GM21515 (cell line): ENCODE data around the gene GAS2L1.

Experiments used
- ATAC-seq: cut with Tn5 transposase; IDR thresholded peaks from one replicate; pipeline ENCODE4 v1.9.1; 2021; ENCODE audit not compliant: unreplicated experiment

Gene GAS2L1

DNA sequence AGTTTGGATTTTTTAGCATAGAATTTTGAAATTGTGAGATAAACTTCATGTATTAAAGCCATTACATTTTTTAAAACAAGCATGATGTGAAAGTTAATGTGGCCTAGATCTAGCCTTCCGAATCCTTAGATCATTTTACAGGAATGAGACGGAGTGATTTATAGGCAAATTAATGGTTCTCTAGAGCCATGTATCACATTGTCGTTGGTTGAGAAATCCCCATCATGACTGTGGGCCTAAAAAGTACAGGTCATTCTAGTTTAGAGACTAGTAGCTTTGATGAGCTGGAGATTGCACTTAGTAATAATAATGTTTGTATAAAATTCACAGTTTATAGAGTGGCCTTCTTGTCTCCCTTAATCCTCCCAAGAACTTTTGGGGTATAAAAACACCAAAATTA lies 31.3 kb upstream of the GAS2L1 start:
- no peak for ATAC-seq

DNA sequence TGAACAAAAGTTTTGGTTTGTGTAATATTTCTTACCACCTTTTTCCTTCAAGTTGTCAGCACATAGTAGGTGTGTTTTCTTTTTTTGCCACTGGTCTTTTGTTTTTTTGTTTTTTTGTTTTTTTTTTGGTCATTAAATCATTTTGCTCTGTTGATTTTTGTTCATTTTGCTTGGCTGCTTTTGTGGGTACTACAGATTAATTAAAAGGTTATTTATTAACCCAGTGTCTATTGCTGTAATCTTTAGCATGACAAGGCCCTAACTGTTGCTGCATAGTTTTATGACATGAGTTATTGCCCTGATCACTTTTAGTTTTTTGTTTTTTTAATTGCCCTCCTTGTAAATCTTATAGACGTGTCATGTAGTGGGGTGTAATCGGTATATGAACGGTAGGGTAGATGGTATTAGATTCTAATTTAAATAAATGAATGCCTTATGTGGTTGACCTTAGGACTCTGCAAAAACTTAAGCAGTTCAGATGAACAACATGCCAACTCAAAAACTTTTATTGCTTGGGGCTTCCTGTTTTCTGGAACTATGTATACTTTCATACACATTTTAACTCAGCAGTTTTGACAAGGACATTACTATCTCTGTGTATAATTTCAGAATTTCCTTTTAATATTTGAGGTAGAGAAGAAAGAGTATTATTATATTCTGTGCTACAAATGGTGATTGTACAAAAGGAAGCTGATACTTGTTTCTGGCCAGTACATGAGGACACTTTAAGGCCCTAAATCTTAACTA lies 30.5 kb upstream of the GAS2L1 start:
- ATAC-seq, result no peak

DNA sequence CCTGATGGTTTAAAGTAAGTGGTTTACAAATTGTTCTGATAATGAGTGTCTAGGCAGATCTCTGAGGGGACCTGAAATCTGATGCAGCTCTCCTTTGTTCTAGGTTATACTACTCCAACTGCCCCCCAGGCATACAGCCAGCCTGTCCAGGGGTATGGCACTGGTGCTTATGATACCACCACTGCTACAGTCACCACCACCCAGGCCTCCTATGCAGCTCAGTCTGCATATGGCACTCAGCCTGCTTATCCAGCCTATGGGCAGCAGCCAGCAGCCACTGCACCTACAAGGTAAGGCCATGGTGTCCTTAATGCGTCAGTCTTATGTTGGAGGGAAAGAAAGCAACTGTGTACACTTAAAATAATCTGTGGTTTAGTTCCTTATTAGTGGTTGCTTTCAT lies 28.5 kb upstream of the GAS2L1 start:
- no peak for ATAC-seq

DNA sequence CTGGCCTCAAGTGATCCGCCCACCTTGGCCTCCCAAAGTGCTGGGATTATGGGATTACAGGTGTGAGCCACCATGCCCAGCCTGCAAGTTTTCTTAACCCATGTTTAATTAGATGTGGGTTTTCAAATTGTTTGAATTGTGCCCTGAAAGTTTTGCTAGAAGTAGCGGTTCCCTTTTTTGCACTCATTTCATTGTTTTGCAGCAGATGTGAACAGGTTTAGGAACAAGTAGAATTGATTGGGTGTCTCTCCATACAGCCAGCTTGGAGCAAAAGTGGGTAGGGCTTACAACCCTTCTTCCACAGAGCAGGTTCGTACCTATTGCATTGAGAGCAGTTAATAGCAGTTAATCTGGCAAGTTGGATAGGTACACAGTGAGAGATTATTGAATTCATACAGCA lies 22.3 kb upstream of the GAS2L1 start:
- ATAC-seq, result no peak

DNA sequence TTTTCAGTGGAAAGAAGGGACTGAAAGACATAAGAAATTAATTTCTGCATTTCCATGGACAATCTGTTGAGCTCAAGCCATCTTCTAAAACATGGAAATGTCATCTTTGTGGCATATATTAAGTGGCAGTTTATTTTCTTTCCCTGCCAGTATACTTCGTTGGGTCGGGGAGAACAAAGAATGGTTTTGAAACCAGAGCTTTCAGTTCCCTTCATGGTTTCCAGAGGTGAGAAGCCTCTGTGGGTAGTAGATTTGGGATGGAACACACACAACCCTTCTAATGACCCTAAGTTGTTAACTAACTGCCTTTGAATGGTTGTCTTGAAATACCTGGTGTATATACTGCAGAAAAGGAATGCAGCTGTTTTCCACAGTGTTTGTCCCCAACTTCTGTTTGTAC lies 17.6 kb upstream of the GAS2L1 start:
- no peak for ATAC-seq

DNA sequence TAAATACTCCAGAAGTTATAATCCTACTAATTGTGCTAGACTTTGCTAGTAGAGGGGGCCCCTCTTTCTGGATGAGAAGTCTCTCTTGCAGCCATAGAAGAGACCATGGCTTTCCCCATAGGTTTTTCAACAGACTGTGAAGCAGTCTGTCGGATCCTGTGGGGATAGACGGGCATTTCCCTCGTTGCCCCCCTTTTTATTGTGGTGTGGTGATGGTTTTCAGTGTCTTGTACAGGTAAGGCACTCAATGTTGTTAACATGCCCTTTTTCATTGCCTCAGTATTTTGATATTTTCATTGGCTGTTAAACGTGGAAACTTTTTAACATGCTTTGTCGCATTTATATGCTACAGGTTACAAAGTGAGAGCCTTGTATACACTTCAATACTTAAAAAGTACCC lies 16.4 kb upstream of the GAS2L1 start:
- ATAC-seq, result no peak

DNA sequence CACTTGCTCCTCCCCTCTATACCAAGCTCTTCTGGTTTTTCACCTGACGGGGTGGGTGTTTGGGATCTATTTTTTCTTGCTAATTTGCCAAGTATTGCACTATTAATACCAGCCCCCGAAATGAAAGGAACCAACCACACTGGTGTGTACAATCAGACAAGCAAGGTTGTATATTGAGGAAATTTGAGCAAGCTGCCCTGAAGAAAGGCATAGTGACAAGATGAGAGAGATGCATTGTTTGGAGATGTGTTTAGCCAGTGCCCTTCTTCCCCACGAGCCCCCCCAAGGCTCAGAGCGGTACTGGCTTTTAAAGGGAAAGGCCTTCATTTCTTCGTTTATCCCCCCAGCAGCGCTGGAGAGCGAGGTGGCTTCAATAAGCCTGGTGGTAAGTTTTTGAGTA lies 15.2 kb upstream of the GAS2L1 start:
- no peak for ATAC-seq

DNA sequence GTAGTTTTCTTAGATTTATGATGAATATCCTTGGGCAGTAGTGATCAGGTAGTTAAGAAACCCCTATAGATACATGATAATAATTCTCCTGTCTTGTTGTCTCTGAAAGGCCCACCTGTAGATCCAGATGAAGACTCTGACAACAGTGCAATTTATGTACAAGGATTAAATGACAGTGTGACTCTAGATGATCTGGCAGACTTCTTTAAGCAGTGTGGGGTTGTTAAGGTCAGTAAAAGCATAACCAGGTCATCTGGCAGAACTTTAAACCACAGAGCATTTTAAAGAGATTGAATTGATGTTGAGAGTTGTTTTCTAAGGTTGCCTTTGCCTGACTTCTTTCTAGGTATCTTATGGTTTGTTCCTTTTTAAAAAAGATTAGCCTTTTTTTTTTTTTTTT lies 14.1 kb upstream of the GAS2L1 start:
- no peak for ATAC-seq

DNA sequence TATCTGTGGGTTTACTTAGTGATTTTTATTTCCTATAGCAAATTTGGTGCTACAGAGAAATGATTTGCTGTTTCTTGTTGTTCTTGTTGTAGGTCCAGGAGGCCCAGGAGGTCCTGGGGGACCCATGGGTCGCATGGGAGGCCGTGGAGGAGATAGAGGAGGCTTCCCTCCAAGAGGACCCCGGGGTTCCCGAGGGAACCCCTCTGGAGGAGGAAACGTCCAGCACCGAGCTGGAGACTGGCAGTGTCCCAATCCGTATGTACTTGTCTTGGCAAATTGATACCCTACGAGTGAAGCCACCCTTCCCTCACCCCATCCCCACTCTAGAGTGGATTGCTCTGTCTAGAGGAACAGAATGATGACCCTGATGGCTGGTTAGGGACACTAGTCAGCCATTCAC lies 7.8 kb upstream of the GAS2L1 start:
- no peak for ATAC-seq

DNA sequence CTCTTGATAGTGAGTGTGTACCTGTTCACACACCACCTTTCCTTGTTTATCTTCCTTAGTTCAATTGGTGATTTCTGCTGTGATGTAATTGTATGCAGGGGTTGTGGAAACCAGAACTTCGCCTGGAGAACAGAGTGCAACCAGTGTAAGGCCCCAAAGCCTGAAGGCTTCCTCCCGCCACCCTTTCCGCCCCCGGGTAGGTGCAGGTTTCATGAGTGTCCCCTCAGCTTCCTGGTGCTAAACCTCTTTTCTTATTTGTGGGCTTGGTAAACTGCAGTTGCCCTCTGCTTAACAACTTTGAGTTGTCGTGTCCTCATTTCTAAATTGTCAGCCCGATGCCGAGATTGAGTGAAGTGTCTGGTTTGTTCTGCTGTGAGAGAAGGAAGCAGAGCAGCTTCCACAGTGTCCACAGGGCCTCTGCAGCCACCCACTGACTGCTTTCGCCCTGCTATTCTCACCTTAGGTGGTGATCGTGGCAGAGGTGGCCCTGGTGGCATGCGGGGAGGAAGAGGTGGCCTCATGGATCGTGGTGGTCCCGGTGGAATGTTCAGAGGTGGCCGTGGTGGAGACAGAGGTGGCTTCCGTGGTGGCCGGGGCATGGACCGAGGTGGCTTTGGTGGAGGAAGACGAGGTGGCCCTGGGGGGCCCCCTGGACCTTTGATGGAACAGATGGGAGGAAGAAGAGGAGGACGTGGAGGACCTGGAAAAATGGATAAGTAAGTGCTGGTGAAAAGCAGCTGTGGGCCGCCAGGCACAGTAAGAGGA lies 7.1 kb upstream of the GAS2L1 start:
- no peak for ATAC-seq

DNA sequence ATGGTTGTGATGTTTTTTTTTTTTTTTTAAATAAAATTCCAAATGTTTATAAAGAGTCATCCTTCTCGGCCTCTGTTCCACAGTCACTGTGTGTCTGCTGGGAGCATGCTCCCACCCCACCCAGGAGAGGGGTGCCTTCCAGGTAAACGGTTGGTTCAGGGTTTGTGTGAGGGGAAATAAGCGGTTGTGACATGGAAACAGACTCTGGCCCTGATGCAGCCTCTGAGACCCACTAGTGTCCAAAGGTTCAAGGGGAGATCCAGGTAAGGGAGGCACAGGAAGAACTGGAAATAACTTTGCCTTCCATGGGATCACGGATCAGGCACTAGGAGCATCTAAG lies 6.0 kb upstream of the GAS2L1 start:
- no peak for ATAC-seq

DNA sequence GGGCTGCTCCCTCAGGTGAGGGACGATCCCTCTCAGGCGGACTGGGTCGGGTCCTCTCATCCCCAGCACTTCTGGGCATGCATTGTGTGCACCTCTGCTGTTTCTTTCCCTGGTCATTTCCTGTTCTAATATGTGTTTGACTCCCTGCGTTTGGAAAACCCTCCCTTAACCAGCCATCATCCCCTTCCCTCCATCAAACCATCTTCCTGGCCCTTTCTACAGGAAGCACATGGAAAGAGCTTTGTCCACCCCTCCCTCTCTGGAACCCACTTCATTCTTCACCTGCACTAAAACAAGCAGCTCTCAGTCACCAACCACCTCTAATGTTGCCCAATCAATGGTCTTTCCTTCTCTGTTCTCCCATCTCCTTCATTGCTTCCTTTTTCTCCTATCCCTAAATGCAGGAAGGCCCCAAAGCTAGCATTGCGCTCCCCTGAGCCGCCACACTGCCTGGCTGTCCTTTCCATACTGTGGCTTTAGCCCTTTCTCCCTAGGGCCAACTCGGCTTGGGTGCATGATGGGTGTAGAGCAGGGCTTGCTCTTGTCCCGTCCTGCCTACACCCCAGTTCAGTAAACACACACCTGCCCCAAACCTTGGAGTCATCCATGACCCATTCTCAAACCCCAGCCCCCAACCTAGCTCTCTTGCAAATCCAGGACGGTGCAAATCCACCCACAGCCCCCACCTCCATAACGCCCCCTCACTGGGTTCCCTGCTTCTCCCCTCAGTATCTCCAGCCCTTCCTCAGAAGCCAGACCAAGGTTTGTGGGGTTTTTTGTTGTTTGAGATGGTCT lies 5.4 kb upstream of the GAS2L1 start:
- no peak for ATAC-seq

DNA sequence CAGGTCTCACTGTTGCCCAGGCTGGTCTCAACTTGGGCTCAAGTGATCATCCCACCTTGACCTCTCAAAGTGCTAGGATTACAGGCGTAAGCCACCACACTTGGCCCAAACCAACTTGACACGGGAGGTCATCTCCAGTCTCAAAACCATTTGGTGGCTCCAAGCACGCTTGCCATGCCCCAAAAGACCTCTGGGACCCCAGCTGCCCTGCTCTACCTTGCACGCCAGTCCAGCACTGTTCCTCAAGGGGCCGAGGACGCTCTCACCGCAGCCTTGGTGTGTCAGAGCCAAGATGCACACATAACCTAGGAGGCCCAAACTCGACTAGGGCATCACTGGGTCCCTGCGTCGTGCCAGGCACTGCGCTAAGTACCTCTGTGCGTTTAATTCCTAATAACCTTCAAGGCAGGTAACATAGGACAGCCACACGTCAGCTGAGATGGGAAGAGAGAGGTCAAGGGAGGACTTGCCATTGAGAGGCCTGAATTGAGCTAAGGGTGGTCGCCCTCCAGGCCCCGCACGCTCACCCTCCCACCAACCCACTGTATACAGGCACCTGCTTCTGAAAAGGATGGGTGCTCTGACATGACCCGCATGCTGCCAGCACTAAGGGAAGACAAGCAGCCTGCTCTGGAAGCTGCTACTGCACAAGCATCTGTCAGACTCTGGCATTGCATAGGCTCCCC lies 4.6 kb upstream of the GAS2L1 start:
- no peak for ATAC-seq

DNA sequence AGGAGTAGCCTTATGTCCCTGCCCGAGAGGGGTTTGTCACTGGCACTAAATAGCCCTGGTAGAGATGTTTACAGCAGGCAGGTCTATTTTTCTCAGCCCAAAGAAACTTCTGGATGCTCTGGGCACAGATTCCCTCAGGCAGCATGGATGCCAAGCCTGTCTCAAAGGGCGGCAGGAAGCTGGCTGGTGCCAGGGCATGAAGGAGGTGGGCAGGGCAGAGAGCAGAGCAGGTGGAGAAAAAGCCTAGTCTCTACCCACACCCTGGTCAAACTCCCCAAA lies 4.1 kb upstream of the GAS2L1 start:
- ATAC-seq, result no peak

DNA sequence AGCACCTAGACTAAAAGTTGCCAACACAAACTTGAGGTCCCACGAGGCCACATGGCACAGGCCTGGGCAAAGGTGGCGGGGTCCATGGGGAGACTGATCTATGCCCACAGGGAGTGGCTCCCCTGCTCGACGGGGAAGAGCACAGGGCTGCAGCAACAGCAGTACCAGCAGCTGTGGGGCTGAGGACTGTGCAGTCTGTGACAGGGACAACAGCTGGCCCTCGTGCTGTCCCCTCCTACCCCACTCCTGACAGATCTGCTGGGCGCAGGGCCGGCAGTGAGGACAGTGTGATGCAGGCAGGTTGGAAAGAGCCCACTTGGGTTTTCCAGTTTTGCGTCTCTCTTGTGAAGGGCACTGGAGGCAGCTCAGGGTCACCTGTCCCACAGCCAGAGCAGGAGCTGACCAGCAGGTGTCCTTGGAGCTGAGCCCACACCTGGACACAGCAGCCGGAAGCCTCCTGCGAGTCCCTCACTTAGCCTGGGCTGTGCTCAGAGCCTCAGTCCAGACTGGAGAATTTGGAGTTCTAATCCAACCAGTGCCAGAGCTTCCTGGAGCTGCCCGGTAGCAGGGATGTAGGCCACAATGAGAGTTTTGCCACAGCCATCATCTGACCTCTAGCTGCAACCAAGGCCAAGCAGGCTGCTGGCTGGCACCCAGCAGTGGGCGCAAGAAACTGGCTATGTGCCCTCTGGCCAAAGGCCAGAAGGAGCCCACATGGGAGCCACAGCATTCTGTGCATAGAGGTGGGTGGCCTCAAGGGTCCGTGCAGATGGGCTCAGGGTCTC lies 3.6 kb upstream of the GAS2L1 start:
- no peak for ATAC-seq

DNA sequence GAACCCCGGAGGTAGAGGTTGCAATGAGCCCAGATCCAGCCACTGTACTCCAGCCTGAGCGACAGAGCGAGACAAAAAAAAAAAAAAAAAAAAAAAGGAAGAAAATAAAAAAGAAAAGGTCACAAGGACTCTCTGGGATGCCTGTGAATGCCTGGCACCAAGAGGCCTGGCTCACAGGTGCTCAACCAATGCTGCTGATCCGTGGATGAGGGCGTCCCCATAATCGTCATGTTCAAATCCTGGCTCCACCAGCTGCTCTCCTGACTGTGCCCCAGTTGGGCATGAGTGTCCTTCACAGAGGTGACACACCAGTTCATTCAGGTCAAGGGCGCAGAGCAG lies 645 bp upstream of the GAS2L1 start:
- no peak for ATAC-seq

DNA sequence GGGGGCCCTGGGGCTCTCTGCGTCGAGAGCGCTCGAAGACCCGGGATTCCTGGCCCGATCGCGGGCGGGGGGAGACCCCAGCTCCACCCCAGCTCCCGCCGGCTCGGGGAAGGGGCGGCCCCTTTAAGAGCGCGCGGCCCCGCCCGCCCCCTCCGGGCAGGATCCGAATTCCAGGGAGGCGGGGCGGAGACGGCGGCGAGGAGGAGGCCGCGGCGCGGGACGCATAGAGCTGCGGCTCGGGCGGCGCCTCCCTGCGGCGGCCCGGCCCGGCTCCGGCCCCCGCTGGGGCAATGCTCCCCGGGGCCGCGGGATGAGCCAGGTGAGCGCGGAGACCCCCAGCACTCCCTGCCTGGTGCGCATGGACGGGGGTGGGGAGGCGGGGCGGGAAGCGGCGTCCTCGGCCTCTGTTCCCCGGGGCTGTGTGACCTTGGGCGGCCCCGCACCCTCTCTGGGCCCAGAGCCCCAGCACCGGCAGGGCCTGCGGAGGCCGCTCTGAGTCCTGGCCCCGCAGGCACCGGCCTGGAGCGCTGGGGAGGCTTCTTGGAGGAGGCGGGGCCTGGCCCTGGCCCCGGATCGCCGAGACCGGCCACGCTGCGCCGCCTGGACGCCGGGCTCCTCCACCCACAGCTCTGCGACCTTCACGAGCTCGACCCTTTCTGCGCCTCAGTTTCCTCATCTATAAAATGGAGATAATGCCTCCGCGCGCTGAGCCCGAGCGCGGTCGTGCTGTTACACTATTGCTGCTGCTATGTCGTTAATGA lies 565 bp downstream of the GAS2L1 start:
- ATAC-seq, result no peak

DNA sequence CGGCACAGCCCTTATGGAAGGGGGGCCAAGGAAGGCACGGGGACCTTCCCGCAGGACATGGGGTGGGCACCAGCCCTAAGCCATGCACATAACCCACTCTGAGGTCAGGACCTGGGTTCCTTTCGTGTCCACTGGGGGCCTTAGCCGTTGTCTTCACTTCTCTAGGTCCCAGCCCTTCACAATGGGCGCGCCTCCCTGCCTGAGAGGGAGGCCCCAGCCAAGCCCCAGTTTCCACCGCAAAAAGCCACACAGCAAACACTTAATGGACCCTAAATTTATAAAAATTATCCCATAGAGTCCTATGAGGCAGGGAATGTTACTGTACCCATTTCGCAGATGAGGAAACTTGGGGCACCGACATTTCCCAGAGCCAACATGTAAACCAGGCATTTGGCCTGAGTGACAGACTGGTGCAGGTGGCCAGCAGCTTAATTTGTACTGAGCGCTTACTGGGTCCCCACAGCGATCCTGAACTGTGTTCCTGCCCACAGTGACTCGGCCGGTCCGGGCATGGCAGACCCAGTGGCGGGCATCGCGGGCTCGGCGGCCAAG lies 1.2 kb downstream of the GAS2L1 start:
- no peak for ATAC-seq

DNA sequence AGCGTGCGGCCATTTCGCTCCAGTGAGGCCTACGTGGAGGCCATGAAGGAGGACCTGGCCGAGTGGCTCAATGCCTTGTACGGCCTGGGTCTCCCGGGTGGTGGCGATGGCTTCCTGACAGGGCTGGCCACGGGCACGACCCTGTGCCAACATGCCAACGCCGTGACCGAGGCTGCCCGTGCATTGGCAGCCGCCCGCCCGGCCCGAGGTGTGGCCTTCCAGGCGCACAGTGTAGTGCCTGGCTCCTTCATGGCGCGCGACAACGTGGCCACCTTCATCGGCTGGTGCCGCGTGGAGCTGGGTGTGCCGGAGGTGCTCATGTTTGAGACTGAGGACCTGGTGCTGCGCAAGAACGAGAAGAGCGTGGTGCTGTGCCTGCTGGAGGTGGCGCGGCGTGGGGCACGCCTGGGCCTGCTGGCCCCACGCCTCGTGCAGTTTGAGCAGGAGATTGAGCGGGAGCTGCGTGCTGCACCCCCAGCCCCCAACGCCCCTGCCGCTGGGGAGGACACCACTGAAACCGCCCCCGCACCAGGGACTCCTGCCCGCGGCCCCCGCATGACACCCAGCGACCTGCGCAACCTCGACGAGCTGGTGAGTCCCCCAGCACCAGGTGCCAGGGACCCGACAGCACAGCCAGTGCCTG lies 1.8 kb downstream of the GAS2L1 start:
- ATAC-seq, result no peak
